Large intestine (tissue), 12 donors: Measurements from ENCODE around the gene STAT2. TPM values are rescaled to one million over a fixed set of nuclear protein-coding genes. Genes with fewer than 3 reads are reported as not detected.
"Not testable (repeated sequence)": the region's sequence is repeated elsewhere in the genome, so short reads cannot be mapped to it uniquely, and the experiment has no call there.

ENCODE experiments used
- DNase-seq, 2 donors: peaks; one replicate each; pipeline versions ENCODE4 v3.0.0 to v3.0.0-alpha.2; 2013
- H3K27ac ChIP-seq: one replicate; pipeline ENCODE4 v1.5.1; 2013; ENCODE audit warnings: low read length
- H3K27me3 ChIP-seq: 2 replicates; pipeline ENCODE4 v1.6.1; 2013; ENCODE audit warnings: low read length; ENCODE audit not compliant: control insufficient read depth, insufficient read depth
- H3K36me3 ChIP-seq: 2 replicates; pipeline ENCODE4 v1.6.1; 2013; ENCODE audit warnings: low read length; ENCODE audit not compliant: control insufficient read depth, insufficient read depth
- H3K4me1 ChIP-seq: one replicate; pipeline ENCODE4 v1.6.1; 2013; ENCODE audit warnings: low read length; ENCODE audit not compliant: control insufficient read depth, insufficient read depth
- H3K4me3 ChIP-seq: one replicate; pipeline ENCODE4 v1.5.1; 2013; ENCODE audit warnings: low read length
- H3K9me3 ChIP-seq: one replicate; pipeline ENCODE4 v1.6.1; 2013; ENCODE audit warnings: mild to moderate bottlenecking, low read depth, low read length, moderate library complexity; ENCODE audit not compliant: control insufficient read depth
- WGBS: methylation state at CpG from one replicate; pipeline ENCODE4 v1.1.5; 2013; ENCODE audit warnings: low lambda C conversion rate; ENCODE audit not compliant: insufficient coverage; 5-methylcytosine and 5-hydroxymethylcytosine counted together
- long read RNA-seq, 11 donors: transcript quantifications; one replicate each; lab custom pipeline, GENCODE V29; 2026
- polyA plus RNA-seq: library from polyadenylated mRNA; unstranded; fragments of 120-200 nt; gene quantifications from one replicate; pipeline ENCODE4 v1.2.1, GENCODE V29; 2013

The STAT2 gene
- 124 TPM for polyA plus RNA-seq
- long read RNA-seq, donor 1 = 0 reads
- long read RNA-seq, donor 2, partial matches to known transcripts = 0 of 3 reads
- long read RNA-seq, donor 2, other reads (novel, unspliced or antisense) = 0 of 3 reads
- long read RNA-seq, donor 3 = 0 reads
- long read RNA-seq, donor 4 = 0 reads
- long read RNA-seq, donor 5 = 0 reads
- long read RNA-seq, donor 6, partial matches to known transcripts = 0 of 4 reads
- long read RNA-seq, donor 6, other reads (novel, unspliced or antisense) = 0 of 4 reads
- long read RNA-seq, donor 7 = 0 reads
- long read RNA-seq, donor 8, partial matches to known transcripts = 0 of 2 reads
- long read RNA-seq, donor 8, other reads (novel, unspliced or antisense) = 0 of 2 reads
- long read RNA-seq, donor 9, partial matches to known transcripts = 0 of 1 reads
- long read RNA-seq, donor 9, other reads (novel, unspliced or antisense) = 0 of 1 reads
- long read RNA-seq, donor 10, partial matches to known transcripts = 0 of 2 reads
- long read RNA-seq, donor 10, other reads (novel, unspliced or antisense) = 0 of 2 reads
- long read RNA-seq, donor 11, partial matches to known transcripts = 0 of 1 reads
- long read RNA-seq, donor 11, other reads (novel, unspliced or antisense) = 0 of 1 reads

DNA sequence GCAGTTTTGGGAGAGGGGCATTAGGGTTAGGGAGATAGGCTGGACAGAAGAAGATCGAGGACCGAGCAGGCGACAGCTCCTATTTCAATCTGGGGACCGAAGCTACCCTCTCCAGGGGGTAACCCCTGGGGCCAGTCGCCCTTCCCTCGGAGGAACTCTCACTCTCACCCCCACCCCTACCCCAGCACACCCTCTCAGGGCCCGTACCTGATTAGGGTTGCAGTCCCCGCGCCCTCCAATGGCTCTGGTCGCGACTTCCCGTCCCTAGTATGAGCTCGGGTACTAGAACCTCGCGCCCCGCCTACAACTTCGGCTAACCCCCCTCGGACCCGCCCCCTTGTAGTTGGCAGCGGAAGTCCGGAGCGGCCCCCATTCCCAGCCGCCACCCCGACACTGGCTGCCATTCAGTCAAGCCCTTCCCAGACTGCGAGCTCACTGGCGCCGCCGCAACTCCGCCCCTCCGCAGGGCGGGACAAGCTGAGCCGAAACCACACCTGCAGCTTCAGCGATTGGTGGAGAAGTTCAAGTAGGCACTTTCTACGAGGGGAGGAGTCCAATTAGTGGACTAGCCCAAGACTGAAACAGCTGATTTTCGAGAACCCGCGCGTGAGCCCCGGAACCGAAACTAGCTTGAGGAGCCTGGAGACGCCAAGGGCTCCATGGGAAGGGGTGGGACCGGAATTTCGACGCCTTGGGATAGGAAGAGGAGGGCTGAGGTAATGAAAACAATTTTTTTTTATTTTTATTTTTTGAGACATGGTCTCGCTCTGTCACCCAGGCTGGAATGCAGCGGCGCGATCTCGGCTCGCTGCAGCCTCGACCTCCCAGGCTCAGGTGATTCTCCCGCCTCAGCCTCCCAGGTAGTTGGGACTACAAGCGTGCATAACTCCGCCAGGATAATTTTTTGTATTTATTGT, at the start of gene STAT2:
Gene STAT2 (minus strand): TSS at position 257 of the 917 bp plus-strand sequence. CDS start 3,536 bp downstream, outside the sequence.
- WGBS = no CpG with 5 or more reads among the region's 54 CpGs
- Histone ChIP-seq H3K9me3 (no peaks in the 10 kb centered on the region), H3K27ac (peak within 1 kb of the TSS; percentile 97), H3K4me3 (peak within 1 kb of the TSS; percentile 76), H3K4me1 (peaks cover 8% of the 10 kb centered on the region), H3K27me3 (no peaks in the 10 kb centered on the region), H3K36me3 (peaks cover 14% of the 10 kb centered on the region)
- peak; percentile 100 for DNase-seq

DNA sequence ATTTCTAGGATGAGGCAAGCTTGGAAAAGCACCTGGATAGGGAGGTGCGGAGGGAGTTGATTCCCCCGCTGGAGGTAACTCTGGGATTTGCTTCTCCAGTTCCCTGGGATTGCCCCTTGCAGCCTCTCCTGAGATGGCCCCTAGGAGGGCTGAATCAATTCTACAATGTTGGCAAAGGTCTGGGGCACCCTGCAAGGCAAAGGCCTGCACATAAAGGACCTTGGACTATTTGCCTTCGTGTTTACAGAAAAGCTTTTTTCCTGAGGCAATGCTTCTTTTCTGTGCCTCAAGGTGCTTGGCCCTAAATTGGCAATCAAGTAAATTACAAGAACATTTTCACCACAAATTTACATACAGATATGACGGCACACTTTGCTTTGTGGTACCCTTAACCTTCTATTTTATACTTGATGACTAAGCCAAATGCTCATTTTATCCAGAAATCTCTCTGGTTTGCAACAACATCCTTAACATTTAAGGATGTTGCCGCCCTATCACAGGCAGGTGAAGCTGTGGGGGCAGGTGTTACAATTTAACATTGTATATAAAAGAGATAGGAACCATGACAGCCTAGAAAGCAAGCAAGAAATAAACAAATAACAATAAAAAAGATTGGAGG, 49.0 kb upstream of the STAT2 start:
- Histone ChIP-seq H3K4me3 (no peak overlapping the region), H3K9me3 (no peaks in the 10 kb centered on the region), H3K27me3 (no peaks in the 10 kb centered on the region), H3K36me3 (no peaks in the 10 kb centered on the region), H3K4me1 (peaks cover 5% of the 10 kb centered on the region), H3K27ac (no peak overlapping the region)
- DNase-seq = peak; percentile 22 to 61
- WGBS = no CpG with 5 or more reads among the region's 5 CpGs

DNA sequence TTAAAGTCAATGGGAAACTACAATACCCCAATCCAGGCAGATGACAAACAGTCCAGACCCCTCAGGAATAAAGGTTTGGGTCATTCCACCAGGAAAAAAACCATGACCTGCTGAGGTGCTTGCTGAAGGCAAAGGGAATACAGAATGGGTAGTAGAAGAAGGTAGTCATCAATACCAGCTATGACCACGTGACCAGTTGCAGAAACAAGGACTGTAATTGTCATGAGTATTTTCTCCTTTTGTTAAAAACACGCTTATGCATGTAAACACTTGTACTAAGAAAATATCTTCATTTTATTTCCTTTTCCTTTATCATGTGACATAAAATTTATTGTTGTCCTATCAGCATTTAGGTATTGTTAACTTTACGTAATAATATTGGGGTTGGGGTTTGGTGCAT, 44.3 kb upstream of the STAT2 start:
- no CpG with 5 or more reads among the region's 3 CpGs for WGBS
- not testable (repeated sequence) for H3K4me3 ChIP-seq, H3K27me3 ChIP-seq, H3K4me1 ChIP-seq, H3K27ac ChIP-seq, DNase-seq, H3K36me3 ChIP-seq, H3K9me3 ChIP-seq

DNA sequence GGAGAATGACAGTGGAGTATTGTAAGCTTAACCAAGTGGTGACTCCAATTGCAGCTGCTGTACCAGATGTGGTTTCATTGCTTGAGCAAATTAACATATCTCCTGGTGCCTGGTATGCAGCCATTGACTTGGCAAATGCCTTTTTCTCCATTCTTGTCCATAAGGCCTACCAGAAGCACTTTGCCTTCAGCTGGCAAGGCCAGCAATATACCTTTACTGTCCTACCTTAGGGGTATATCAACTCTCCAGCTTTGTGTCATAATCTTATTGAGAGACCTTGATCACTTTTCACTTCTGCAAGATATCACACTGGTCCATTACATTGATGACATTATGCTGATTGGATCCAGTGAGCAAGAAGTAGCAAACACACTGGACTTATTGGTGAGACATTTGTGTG, 41.7 kb upstream of the STAT2 start:
- not testable (repeated sequence) for H3K36me3 ChIP-seq, H3K27ac ChIP-seq, DNase-seq

DNA sequence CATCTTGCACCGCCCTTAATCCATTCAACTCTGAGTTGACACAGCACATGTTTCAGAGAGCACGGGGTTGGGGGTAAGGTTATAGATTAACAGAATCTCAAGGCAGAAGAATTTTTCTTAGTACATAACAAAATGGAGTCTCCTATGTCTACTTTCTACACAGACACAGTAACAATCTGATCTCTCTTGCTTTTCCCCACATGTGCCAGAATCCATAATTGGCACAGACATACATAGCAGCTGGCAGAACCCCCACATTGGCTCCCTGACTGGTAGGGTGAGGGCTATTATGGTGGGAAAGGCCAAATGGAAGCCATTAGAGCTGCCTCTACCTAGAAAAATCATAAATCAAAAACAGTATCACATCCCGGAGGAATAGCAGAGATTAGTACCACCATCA, 41.2 kb upstream of the STAT2 start:
- H3K27me3 ChIP-seq, H3K27ac ChIP-seq, H3K36me3 ChIP-seq, H3K4me3 ChIP-seq, H3K4me1 ChIP-seq, H3K9me3 ChIP-seq, DNase-seq: not testable (repeated sequence)
- WGBS = no CpG with 5 or more reads among the region's 3 CpGs

More for the DNA sequence above, 41.7 kb upstream of the STAT2 start:
- H3K9me3 ChIP-seq, H3K4me3 ChIP-seq, H3K27me3 ChIP-seq, H3K4me1 ChIP-seq: not testable (repeated sequence)

DNA sequence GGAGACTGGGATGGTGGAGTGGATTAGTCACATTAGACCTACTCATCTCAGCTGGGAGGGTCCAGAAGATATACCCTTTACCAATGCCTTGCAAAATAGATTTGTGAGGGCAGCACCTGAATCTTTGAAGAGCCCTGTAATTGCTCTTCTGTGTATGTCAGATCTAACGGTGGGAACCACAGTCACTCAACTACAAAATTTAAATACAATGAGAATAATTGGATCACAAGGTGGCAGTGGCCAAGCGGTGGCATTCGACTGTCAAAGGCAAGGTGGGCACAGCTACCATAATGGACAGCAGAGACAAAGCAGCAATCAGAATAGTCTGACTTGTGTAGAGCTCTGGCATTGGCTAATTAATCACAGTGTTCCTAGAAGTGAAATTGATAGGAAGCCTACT, 39.6 kb upstream of the STAT2 start:
- not testable (repeated sequence) for H3K4me3 ChIP-seq, H3K27me3 ChIP-seq, H3K4me1 ChIP-seq, H3K9me3 ChIP-seq, H3K36me3 ChIP-seq, H3K27ac ChIP-seq, DNase-seq
- no CpG with 5 or more reads among the region's 3 CpGs for WGBS

DNA sequence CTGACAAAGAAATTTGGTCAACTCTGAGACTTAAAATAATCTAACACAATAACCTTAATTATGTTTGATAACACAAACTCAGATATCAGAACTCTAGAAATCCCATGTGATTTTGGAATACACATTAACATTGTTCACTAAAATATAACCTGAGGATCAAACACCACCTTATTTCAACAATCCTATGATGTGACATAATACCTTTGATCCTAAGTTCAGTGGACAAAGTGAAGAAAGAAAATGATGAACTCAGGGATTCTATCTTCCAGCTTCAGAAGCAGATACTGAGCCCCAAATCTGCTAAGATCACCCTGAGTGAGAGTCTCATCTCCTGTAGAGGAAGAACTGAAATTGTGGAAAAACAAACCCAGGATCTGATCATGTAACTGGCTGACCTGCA, 38.4 kb upstream of the STAT2 start:
- no peaks in the 10 kb centered on the region for H3K4me1 ChIP-seq
- no peaks in the 10 kb centered on the region for H3K27me3 ChIP-seq
- no peaks in the 10 kb centered on the region for H3K9me3 ChIP-seq
- no peak for DNase-seq
- no peak overlapping the region for H3K27ac ChIP-seq
- H3K36me3 ChIP-seq = no peaks in the 10 kb centered on the region
- no peak overlapping the region for H3K4me3 ChIP-seq

DNA sequence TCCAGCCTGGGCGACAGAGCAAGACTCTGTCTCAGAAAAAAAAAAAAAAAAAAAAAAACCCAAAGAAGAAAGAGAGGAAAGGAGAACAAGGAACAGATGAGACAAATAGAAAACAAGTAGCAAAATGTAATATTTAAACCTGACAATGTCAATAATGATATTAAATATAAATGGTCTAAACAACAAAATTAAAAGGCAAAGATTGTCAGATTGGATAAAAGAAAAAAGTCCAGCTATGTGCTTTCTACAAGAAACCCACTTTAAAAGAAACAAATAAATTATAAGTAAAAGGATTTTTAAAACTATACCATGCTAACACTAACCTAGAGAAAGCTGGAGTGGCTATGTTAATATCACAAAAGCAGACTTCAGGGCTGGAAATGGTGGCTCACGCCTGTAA, 32.4 kb upstream of the STAT2 start:
- no peaks in the 10 kb centered on the region for H3K9me3 ChIP-seq
- WGBS = 100% methylated on average over 1 of the region's 2 CpGs
- H3K4me1 ChIP-seq = peaks cover 4% of the 10 kb centered on the region
- DNase-seq = no peak
- no peak overlapping the region for H3K27ac ChIP-seq
- no peaks in the 10 kb centered on the region for H3K27me3 ChIP-seq
- no peaks in the 10 kb centered on the region for H3K36me3 ChIP-seq
- no peak overlapping the region for H3K4me3 ChIP-seq

DNA sequence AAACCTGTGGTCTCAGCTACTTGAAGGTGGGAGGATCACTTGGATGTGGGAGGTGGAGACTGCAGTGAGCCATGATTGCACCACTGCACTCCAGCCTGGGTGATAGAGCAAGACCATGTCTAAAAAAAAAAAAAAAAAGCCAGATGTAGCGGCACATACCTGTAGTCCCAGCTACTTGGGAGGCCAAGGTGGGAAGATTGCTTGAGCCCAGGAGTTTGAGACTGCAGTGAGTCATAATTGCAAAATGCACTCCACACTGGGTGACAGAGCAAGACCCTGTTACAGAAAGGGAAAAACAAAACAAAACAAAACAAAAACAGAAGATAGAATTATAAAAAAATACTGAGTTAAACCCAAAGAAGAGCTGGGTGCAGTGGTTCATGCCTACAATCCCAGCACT, 31.8 kb upstream of the STAT2 start:
- H3K9me3 ChIP-seq = no peaks in the 10 kb centered on the region
- WGBS = no CpG with 5 or more reads among the region's 1 CpG

DNA sequence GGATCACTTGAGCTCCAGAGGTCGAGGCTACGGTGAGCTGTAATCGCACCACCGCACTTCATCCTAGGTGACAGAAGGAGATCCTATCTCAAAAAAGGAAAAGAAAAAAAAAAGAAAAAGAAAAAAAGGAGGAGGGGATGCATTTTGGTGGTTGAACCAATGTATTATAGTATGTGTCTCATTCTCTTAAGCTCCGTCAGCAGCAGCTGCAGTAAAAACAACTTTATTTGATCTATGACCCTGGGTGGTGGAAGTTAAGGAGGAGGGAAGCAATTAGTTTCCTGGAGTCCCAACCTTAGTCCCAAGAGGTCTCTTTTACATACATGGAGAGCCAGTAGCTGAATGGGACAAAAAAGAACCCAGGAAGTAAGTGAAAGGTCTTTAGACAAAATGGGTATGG, 29.5 kb upstream of the STAT2 start:
- peak overlapping the region; percentile 8 for H3K27ac ChIP-seq
- DNase-seq = peak; percentile 35 to 68

More for the DNA sequence above, 31.8 kb upstream of the STAT2 start:
- Histone ChIP-seq H3K4me1 (peaks cover 4% of the 10 kb centered on the region), H3K27me3 (no peaks in the 10 kb centered on the region), H3K27ac (no peak overlapping the region), H3K4me3 (no peak overlapping the region), H3K36me3 (no peaks in the 10 kb centered on the region)
- DNase-seq = no peak

More for the DNA sequence above, 29.5 kb upstream of the STAT2 start:
- Histone ChIP-seq H3K36me3 (no peaks in the 10 kb centered on the region), H3K27me3 (no peaks in the 10 kb centered on the region), H3K9me3 (no peaks in the 10 kb centered on the region), H3K4me1 (peaks cover 4% of the 10 kb centered on the region), H3K4me3 (no peak overlapping the region)
- WGBS = 20% methylated on average over 1 of the region's 5 CpGs
